Gastrocnemius medialis (tissue), 4 donors: Measurements from ENCODE around the gene SLC35G6.

Source experiments
- CTCF ChIP-seq, 5 experiments: fragments of 450-650 bp in 3 of 5; fragments of 200-600 bp in 2 of 5; sonication (generic) in 2 of 5; IDR thresholded peaks in 4 of 5; conservative IDR thresholded peaks in 1 of 5; 1 replicate in 4 of 5; 2 replicates in 1 of 5; pipeline ENCODE4 v1.5.1; 2016 to 2019; ENCODE audit warnings: antibody characterized with exemption in 5 of 5, mild to moderate bottlenecking in 3 of 5, moderate library complexity in 3 of 5
- POLR2A ChIP-seq, 2 donors: fragments of 450-650 bp; IDR thresholded peaks; one replicate each; pipeline ENCODE4 v1.6.1; 2017; ENCODE audit warnings: antibody characterized with exemption in 2 of 2, mild to moderate bottlenecking in 2 of 2, moderate library complexity in 2 of 2

- no peak for TF ChIP-seq CTCF (IDR thresholded peaks at IDR 0.05 in 4 of 5, conservative IDR thresholded peaks at IDR 0.05 in 1 of 5)
- no peak for TF ChIP-seq POLR2A (IDR thresholded peaks at IDR 0.05)
Observed at GRCh38 chr17:7512105-7512504, 30.9 kb downstream of the SLC35G6 start.
